HS-27A (cell line): ENCODE data around the gene TRPV5.
"Not testable (repeated sequence)": the region's sequence is repeated elsewhere in the genome, so short reads cannot be mapped to it uniquely, and the experiment has no call there.

Experiments used
- DNase-seq: peaks from one replicate; pipeline ENCODE4 v3.0.0-alpha.2; 2012; ENCODE audit warnings: low read depth, missing footprints

The TRPV5 gene

DNA sequence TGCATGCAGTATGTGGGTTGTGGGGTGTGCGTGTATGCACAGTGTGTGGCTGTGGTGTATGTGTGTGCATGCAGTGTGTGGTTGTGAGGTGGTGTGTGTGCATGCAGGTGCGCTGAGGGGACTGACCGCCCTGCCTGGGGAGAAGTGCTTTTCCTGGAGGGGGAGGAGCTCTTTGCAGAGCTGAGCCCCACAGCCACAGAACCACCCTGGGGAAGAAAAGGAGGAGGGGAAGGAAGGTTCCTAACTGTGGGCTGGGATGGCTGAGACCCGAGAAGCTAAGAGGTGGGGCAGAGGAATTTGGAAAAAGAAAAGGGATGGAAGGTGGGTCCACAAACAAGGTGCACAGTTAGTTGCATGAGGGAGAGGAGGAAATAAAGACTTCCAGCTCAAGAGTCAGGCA lies at the start of gene TRPV5:
Gene TRPV5, minus strand, starts transcription at position 123 of the 400 bp plus-strand sequence. CDS start 287 bp downstream, outside the sequence.
- DNase-seq = no peak

GRCh38 chr7:142978402-142978801 lies 44.9 kb upstream of the TRPV5 start:
- DNase-seq = not testable (repeated sequence)

- no peak for DNase-seq
Measured at GRCh38 chr7:142974626-142975025, 41.1 kb upstream of the TRPV5 start.

- DNase-seq = no peak
Measured at GRCh38 chr7:142969183-142969582, 35.6 kb upstream of the TRPV5 start.

GRCh38 chr7:142968229-142968628 lies 34.7 kb upstream of the TRPV5 start:
- DNase-seq = no peak

GRCh38 chr7:142964502-142965246 lies 31.1 kb upstream of the TRPV5 start:
- DNase-seq = no peak

DNA sequence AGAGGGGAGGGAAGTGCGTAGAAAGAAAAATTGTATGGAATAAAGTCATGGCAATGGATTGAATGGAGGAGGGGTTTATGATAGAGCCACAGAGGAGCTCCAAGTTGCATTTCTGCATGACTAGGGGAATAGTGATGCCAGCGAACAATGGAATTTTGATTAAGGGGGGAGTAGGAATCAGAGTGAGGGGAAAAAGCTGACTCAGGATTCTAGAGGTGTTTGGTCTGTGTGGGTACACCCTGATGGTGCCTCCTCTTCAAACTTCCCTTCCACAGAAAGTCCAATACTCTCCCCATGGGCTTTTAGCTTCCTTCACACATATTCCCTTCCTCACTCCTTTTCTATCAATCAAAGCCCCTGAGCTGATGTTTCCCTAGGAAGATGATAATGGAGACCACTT lies 30.4 kb upstream of the TRPV5 start:
- DNase-seq = no peak

GRCh38 chr7:142962991-142963390 lies 29.4 kb upstream of the TRPV5 start:
- DNase-seq = no peak

- DNase-seq = no peak
Measured at GRCh38 chr7:142961973-142962926, 28.7 kb upstream of the TRPV5 start, which contains the start of gene KEL. Gene KEL (minus strand): TSS chr7:142962363. CDS start chr7:142962206, 157 bp downstream.

- no peak for DNase-seq
Measured at GRCh38 chr7:142961595-142961972, 28.0 kb upstream of the TRPV5 start.

DNA sequence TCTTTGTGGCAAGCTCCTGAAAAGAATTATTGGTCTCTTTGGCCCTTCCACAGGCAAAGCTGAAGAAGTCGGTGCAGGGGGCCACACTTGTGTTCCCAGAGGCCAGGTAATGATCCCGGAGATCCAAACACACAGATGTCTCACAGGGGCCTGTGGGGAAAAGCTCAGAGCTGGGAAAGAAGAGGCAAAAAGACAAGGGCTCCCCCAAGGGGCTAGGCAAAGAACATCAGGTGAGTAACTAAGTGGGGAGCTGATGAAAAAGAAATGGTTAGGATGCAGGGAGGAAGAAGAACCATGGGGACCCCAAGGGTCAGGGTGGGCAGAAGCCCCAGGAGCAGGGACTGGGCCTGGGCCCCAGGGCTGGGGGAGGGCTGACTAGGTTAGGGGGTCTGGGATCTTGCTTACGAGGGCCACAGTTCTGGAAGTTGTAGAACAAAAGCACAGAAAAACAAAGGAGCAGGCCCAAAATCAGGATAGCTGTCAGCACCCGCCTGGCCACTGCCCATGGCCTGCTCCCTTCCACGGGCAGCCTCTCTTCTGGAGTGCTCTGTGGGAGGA lies 27.5 kb upstream of the TRPV5 start:
- no peak for DNase-seq

GRCh38 chr7:142959202-142959601 lies 25.7 kb upstream of the TRPV5 start:
- no peak for DNase-seq

- no peak for DNase-seq
Measured at GRCh38 chr7:142957723-142958122, 24.2 kb upstream of the TRPV5 start.

GRCh38 chr7:142956951-142957623 lies 23.5 kb upstream of the TRPV5 start:
- DNase-seq = no peak

GRCh38 chr7:142954680-142955268 lies 21.2 kb upstream of the TRPV5 start:
- DNase-seq = no peak

DNA sequence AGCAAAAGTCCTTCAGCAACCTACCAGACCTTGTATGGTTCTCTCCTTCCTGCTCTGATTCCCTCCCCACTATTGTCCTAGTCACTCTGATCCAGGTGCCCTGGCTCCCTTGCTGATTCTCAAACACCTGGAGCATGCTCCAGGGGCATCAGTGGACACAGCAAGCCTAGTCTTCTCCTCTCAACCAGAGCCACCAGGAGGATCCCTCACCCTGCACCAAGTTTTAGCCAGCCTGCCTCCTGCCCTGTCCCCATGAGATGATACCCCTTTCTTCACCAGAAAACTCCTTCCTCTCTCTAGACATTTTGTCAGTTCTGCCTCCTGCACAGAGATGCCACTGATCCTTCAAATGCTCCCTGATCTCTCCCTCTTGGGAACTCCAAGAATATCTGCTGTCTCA lies 16.7 kb upstream of the TRPV5 start:
- no peak for DNase-seq

DNA sequence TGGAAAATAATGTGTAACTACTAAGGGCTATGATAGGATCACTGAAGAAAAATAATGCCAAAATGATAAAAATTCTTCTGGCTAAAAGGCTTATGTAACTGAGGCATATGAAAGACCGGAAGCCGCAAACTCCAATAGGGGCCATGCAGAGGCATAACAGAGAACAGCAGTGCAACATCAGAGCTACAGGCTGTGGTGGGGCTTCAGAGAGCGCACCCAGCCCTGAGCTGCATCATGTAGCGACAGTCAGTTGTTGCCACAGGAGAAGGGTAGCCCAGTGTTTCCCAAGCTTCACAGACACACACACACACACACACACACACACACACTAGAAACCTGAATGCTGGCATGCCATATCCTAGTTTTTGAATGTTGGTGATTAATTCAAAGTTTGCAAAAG lies 15.1 kb upstream of the TRPV5 start:
- no peak for DNase-seq

DNA sequence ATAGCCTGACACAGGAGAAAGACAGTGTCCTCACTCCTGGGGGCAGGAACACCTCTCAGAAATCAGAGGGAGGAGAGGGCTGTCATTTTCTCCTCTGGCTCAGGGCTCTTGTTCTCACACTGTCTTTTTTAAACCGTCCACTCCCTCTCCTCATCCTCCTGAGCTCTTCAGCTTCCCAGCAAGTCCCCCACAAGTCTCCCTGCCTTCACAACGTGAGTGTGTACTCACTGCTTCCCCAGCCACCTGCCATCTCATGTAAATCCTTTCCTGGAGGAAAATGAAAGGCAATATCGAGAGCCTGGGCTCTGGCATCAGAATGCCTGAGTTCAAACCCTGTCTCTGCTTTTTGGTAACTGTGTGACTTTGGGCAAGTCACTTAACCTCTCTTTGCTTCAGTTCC lies 11.5 kb upstream of the TRPV5 start:
- no peak for DNase-seq

DNA sequence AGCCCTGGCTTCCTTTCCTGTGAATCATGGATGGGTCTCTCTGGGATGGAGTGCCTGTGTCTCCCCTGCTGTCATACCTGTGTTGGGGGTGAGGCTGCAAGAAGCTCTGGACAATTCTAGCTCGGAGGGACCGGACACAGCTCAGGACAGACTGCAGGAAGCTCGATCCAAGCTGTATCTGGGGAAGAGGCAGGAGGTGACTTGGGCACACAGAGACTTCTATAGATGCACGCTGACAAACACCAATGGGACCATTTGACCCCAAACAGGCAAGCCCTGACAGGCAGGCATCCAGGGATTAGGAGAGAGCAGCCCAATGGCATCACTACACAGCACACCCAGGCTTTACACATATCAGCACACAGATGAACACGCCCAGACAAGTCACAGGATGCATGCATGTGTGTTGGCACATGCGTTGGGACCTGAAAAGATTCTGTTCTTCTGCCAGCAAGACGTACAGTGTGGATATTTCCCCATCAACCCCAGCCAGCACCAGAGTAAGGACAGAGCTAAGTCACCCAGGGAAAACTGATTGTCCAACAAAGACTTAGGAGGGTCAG lies 10.2 kb upstream of the TRPV5 start:
- no peak for DNase-seq

GRCh38 chr7:142942746-142943145 lies 9.2 kb upstream of the TRPV5 start:
- no peak for DNase-seq

- no peak for DNase-seq
Measured at GRCh38 chr7:142941541-142941940, 8.0 kb upstream of the TRPV5 start.
